CD4-positive, alpha-beta T cell treated with Interleukin-4 for 1 hour (primary cell): ENCODE data around the gene TMEM181.
"Not testable (repeated sequence)": the region's sequence is repeated elsewhere in the genome, so short reads cannot be mapped to it uniquely, and the experiment has no call there.

Source experiments
- DNase-seq, 2 donors: peaks; one replicate each; pipeline ENCODE4 v3.0.0-alpha.2; 2020 to 2022

TMEM181 gene, protein sequence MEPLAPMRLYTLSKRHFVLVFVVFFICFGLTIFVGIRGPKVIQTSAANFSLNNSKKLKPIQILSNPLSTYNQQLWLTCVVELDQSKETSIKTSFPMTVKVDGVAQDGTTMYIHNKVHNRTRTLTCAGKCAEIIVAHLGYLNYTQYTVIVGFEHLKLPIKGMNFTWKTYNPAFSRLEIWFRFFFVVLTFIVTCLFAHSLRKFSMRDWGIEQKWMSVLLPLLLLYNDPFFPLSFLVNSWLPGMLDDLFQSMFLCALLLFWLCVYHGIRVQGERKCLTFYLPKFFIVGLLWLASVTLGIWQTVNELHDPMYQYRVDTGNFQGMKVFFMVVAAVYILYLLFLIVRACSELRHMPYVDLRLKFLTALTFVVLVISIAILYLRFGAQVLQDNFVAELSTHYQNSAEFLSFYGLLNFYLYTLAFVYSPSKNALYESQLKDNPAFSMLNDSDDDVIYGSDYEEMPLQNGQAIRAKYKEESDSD

DNA sequence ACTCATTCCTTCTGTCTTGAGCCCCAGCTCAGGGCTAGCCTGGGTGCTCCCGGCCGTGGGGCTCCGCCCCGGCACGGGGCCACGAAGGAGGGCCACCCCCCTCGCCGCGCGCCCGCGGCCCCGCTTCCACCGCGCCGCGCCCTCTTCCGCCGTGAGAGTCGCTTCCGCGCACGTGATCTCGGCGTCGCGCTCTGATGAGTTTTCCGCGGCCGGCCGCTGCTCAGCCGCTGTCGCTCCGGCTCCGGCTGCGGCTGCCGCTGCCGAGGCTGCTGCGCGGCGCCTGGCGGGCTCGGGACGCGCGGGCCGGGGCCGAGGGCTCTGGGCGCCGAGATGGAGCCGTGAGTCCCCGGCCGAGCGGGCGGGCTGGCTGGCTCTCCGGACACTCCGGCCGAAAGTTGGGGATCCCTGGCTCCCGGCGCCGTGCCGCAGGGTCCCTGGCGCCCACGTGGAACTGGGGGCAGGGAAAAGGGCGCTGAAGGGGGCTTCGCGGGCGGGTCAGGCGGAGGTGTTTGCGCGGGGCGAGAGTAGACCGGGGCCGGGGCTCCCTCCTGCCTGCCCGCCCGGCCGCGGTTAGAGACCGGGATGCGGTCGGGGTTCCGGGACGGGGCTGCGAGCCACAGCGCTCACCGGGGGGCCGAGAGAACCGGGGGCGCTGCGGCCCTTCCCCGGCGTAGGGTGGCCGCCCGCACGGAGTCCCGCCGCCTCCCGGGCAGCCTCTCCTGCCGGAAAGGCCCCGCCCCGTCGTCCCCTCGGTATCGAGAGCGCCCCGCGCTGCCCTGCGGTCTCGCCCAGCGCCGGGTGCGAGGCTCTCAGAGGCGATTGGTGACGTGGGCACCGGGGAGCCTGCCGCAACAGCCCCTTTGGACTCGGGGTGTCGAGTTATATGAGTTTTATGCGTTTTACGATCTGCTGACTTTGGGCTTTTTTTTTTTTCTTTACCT is at the start of gene TMEM181:
Gene TMEM181 (plus strand): TSS at position 197 of the 941 bp plus-strand sequence. CDS start 134 bp downstream, at position 331.
- peak; percentile 86 to 88 for DNase-seq

DNA sequence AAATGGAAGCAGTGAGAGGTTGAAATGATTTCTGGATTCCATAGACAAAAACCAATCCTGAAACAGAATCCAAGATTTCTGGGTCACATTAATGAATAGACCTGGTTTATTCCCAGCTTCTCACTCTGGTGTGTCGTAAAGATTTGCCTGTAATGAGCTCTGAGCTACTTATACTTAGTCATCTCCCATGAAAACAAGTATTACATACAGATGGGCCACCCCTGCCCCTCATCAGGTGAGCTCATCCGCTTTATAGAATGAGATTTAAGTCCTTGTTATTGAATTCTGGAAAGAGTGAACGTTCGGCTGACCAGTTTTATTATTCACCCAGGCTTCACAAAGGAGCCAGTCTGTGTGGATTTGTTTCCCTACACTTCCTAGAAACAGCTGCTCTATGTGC is 47.1 kb upstream of the TMEM181 start:
- no peak for DNase-seq

DNA sequence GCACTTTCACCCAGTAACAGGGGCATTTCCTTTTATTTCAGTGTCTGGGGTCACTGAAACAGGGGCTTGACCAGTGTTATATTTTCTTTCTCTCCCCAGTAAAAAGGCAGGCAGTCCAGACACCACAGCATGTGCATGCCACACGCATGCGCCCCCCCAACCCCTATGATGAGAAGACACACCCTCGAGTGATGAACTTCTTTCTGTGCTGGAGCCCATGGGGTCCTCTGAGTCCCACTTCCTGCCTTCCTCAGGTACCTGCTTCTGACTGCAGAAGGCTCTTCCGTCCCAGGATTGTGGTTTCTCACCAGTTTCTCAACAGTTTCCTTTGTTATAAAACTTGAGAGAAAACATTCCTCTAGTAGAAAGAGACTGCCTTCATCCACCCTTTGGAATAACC is 45.7 kb upstream of the TMEM181 start:
- no peak for DNase-seq

DNA sequence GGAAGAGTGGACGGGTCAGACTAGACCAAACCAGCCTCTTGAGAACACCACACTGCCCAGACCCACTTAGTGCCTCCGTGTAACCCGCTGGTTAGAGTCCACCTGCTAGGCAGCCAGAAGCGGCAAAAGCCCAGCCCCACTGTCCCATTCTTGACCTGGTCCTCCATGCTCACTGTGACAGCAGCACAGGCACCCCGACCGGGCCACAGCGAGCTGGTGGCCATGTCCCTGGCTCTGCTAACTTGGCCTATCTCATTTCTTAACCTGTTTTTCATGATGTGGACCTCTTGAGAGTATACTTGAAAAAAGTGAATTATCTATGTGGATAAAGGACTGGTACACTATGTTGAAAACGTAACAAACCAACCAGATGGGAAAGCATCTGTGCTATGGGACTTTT is 44.9 kb upstream of the TMEM181 start:
- no peak for DNase-seq

DNA sequence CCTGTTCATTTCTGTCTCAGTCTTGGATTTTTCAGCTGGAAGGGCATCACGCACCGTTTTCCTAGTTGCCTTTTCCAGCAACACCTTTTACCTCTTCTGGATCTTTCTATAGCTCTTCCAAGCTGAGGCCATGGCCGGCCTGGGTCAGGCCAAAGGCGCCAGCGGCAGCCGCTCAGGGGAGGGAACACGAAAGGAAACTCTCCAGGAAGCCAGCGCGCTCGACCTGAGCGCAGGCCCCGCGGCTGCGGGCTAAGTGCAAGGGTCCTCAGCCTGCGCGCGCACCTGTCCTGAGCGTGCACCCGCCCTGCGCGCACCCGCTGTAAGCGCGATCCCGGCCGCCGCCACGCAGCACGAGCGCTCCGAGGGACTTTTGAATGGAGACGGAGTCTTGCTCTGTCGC is 43.8 kb upstream of the TMEM181 start:
- DNase-seq = no peak

DNA sequence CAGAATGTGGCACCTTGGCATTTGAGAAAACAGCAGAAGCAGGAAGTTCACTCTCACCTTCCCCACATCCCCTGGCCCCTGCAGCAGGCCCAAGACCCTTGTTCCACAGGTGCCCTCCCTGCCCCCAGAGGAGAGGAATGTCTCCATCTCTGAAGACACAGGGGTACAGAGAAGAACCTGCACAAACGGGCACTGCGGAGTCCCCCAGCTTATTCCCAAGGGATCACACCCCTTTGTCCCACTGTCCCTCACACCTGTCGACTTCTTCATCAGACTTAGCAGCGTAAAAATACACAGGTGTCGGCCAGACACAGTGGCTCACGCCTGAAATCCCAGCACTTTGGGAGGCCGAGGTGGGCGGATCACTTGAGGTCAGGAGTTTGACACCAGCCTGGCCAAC is 42.9 kb upstream of the TMEM181 start:
- DNase-seq = no peak

DNA sequence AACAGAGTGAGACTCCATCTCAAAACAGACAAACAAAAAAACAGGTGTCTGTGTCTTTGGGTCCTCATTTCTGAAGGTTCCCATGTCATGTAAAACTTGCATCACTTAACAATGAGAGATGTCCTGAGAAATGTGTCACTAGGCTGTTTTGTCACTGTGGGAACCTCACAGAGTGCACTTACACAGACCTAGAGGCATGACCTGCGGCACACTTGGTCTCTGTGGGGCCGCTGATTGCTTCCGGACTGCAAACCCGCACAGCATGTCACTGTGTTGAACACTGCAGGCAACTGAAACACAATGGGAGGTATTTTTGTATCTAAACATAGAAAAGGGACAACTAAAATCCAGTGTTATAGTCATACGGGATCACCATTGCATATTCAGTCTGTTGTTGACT is 42.3 kb upstream of the TMEM181 start:
- DNase-seq = no peak

DNA sequence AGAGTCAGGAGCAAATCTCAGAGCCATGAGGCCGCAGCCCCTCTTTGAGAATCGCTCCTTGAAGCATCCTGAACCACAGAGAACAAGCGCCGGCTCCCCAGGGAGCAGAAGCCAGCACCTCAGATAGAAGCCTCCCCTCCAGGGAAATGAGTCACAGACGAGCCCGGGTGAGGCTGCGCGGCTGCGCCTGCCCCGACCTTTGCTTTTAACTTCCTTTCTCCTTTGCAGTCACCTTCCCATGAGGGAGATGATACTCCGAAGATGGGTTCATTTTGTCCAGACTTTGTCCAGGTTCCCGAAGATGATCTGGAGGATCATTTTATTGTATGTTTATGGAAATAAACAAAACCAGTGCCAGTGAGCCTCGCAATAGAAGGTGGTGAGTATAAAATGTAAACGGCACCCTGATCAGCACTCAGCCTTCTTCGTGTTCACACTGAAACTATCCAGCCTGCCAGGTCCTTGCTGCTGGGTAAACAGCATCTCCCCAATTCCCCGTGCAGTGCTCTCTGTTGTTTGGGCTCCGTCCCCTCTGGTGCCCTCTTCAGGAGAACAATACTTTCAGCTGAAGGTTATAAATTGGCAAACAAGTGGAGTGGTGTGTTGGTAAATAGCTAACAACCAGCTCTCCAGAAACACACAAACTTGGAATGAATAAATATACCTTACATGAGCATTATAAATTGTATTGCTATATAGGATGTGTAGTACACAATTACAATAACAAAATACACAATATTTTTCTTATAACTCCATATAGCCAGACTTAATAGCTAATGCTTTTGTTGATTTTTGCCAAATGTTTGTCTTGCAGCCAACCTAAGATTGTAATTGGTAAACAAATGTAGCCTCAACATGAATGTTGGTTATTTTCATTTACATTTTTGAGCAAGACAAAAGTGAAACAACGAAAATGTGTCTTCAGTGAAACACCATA is 41.4 kb upstream of the TMEM181 start:
- DNase-seq = peak; percentile 56 to 73

DNA sequence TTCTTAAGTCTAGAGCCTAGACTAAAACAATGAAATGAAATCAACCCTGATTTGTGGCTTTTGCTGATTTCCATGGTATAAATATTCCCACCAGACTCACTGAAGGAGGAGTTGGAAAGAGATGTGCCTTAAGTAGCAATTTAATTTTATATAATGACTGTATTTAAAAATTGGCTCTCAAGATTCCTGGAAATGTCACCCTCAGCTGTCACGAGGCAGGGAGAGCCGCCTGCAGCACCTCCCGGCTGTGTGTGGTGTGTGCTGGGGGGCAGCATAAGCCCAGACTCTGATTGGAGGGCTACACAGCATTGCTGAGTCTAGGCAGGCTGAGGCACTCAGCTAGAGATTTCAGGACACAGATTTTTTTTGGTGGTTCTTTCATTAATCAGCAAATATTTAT is 40.6 kb upstream of the TMEM181 start:
- no peak for DNase-seq

DNA sequence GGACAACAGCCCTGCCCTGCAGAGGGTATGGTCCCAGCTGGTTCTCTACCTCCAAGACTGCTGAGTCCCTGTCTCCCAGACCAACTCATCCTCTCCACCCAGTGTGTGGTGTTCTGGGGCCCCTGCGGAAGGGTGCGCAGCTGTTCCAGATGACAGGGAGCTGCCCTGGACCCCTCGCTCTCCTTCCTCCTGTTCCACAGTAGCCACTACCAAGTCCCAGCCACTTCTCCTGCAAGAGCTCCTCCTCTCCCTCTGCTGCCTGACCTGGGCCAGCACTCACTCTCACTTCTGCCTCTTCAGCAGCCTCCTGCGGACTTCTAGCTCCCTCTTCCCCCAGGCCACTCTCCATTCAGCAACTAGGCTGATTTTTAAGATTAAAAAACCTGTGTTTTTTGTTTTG is 40.1 kb upstream of the TMEM181 start:
- no peak for DNase-seq

DNA sequence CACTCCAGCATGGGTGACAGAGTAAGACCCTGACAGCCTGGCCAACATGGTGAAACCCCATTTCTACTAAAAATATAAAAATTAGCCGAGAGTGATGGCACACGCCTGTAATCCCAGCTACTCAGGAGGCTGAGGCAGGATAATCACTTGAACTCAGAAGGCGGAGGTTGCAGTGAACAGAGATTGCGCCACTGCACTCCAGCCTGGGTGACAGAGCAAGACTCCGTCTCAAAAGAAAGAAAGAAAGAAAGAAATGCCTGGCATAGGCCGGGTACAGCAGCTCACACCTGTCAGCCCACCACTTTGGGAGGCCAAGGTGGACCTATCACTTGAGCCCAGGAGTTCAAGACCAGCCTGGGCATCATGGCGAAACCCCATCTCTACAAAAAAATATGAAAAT is 38.9 kb upstream of the TMEM181 start:
- DNase-seq = not testable (repeated sequence)

DNA sequence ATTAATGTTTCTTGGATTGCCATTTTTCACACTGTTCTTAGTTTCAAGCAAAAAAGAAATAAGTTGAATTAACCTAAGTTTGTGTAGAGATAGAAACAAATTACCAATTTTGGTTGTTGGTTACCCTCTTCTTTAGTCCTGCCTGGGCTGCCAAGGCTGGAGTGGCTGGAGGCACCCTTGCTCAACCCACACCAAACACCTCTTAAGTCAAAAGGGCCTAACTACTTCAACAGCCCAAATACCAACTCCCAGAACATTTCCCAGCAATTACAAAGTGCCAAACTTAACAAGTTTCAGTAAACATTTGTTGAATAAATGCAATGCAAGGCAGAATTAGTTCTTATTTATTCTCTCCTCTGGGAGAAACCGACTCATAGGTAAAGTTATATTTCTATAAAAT is 38.1 kb upstream of the TMEM181 start:
- DNase-seq = no peak

DNA sequence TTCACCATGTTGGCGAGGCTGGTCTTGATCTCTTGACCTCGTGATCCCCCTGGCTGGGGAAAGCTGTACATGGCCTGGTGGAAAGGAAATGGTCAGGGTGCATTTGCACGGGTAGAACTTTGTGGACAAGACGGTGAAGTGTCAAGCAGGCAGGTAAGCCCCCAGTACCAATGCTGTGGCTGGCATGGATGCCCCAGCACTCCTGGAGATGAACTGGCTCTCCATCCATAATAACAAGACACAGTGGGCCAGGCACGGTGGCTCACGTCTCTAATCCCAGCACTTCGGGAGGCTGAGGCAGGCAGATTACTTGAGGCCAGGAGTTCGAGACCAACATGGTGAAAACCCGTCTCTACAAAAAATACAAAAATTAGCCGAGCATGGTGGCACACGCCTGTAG is 37.3 kb upstream of the TMEM181 start:
- DNase-seq = no peak

DNA sequence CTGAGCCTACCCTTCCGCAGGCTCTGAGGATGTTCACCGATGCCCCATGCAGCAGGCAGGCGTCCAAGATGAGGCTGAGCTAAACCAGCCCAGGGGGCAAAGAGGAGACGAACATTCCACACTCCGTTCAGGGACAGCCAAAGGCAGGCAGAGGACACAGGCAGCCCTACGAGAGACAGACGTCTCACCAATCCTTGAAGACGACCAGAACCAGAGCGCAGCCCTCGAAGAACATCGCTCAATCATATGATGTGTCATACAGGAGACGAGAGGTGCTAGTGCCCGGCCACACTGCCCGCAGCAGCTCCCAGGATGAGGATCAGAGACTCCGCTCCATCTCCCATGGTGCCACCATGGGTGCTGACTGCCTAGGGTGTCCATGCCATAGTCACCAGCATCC is 35.6 kb upstream of the TMEM181 start:
- no peak for DNase-seq

DNA sequence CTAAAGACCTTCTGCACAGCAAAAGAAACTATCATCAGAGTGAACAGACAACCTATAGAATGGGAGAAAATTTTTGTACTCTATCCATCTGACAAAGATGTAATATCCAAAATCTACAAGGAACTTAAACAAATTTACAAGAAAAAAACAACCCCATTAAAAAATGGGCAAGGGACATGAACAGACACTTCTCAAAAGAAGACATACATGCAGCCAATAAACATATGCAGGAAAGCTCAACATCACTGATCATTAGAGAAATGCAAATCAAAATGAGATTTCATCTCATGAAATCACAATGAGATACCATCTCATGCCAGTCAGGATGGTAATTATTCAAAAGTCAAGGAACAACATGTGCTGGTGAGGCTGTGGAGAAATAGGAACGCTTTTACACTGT is 32.0 kb upstream of the TMEM181 start:
- DNase-seq = not testable (repeated sequence)

DNA sequence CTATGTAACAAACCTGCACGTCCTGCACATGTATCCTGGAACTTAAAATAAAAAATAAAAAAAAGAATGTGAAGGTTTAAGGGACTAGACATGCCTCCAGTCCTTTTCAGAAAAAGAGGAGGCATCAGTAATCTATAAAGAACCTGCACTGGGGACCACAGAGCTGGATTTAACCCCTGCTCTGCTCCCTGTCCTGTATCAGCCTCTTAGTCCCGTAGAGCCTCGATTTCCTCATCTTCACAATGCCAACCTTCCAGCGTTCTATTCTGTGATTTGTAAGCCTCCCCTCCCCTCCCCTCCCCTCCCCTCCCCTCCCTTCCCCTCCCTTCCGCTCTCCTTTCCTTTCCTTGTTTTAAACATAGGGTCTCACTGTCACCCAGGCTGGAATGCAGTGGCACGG is 31.1 kb upstream of the TMEM181 start:
- no peak for DNase-seq

DNA sequence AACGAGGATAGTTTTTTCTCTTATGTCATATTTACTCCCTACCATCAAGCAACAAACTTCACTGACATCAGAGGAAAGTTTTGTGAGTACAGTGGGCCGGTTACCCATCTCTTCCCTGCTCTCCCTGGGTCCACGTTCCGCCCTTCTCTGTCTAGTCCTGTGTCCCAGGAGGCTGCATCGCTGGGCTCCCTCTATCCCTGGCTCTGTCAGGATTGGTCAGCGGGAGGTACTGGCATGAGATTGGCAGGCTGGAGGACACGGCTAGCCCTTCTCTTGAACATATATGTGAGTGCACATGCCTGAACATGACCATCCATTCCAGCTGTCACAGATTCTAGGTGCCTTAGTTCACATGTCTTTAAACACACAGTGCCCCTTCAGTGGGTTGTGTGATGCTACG is 30.3 kb upstream of the TMEM181 start:
- no peak for DNase-seq

DNA sequence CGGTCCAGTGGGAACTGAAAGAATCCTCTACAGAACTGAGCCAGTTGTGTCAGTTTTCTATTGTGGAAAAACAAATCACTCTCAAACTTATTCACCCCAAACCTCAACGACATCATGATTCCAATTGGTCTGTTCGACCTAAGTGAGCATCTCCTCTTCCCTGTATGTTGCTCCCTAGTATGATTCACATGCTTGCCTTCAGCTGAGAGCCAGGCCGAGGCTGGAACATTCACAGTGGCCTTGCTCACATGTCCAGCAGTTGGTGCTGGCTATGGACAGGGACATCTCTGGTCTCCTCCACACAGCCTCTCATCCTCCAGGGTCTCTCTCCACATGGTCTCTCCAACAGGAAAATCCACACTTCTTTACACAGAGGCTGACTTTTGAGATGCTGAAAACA is 28.3 kb upstream of the TMEM181 start:
- DNase-seq = no peak

DNA sequence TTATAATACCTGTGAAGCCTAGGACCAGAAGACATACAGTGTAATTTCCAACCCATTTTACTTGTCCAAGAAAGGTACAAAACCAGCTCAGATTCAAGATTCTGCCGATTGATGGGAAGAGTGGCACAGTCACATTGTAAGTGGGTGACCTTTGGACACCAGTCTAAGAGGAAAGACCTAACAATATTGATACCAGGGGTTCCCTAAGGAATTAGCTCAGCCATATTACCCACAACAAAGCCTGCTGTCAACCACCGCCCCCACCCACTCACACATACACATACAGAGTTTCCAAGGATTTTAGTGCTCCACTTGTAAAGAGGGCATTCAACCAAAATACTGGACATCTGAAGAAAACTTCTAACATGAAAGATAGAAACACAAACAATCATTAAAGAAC is 27.9 kb upstream of the TMEM181 start:
- no peak for DNase-seq

DNA sequence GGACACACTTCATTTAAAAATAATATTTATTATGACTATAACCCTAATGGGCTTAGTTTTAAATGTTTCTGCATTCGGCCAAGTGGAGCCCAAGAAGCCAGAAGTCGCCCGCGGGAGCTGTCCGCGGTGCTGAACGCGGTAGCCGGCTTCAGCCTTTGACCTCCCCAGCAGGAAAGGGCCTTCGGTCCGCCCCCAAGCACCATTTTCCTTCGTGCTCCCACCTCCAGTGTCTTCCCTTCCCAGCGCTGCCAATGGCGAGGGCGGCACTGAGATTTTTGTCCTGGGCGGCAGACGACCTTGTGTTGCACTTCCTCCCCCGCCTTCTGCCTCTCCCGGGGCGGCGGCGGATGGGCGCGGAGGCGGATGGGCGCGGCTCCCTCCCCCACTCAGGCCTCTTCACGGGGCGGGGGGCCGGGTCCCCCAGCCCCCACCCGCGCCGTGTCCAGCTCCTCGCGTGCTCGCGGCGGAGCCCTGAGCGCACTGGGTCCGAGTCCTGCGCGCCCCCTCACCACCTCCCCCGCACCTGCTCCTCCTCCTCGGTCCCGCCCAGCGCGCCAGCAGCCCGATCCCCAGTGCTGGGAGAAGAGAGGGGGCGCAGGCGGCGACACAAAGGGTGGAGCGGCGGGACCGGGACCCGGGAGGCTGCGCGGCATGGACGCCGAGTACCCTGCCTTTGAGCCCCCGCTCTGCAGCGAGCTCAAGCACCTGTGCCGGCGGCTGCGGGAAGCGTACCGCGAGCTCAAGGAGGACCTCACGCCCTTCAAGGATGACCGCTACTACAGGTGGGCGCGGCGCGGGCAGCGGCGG is 23.6 kb upstream of the TMEM181 start:
- DNase-seq = peak; percentile 66 to 72

DNA sequence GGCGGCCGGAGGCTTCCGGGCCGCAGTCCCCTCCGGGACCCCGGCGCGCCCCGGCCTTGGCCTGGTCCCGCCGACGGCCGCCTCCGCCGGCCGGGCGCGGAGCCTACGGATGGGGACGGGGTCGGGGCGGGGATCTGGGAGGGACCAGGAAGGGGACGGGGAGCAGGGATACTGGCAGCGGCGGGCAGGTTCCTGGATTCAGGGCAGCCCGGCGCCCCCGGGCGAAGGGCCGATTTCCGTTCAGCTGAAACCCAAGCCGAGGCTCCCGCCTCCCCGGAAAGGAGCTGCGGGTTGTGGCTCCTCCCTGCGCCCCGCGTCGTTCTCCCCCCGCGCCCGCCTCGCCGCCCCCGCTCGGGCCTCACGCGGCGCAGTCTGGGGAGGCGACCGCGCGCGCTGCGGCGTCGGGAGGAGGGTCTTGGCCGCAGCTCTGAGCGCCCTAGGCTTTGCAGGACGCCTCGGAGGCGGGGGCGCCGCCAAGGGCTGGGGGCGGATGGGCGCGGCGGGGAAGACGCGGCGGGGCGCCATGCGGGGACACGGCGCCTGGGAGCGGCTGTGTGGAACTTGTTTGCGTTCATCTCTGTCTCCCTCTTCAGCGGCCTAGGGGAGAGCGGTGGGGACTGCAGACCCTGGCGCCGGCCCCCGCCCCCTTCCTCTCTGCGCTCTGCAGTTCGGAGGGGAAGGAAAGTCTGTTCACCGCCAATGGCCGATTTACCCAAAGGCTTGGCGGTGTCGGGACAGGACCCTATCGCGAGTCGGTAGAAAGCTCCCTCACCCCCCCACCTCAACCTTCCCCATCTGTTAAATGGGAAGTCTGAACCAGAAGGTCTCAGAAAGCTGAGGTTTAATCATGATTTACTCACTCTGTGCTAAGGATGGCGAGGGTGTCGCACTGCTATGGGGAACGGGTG is 22.7 kb upstream of the TMEM181 start:
- peak in 1 of 2 donors; percentile 19 for DNase-seq
